Retina (tissue), 1 donor: ENCODE data around the gene ACOT8.
A peak's percentile ranks its signal among the peaks of the same experiment; 100 is the strongest.
"Not testable (repeated sequence)": the region's sequence is repeated elsewhere in the genome, so short reads cannot be mapped to it uniquely, and the experiment has no call there.

Experiments
- DNase-seq: peaks from one replicate; pipeline ENCODE4 v3.0.0-alpha.2; 2016

Gene ACOT8

GRCh38 chr20:45850926-45851325, 6.3 kb downstream of the ACOT8 start:
- DNase-seq, result no peak

- DNase-seq, result no peak
Measured at GRCh38 chr20:45850238-45850637, 7.0 kb downstream of the ACOT8 start.

- no peak for DNase-seq
Measured at GRCh38 chr20:45848969-45849582, 8.1 kb downstream of the ACOT8 start.

GRCh38 chr20:45848421-45848820, 8.8 kb downstream of the ACOT8 start:
- DNase-seq, result no peak

- no peak for DNase-seq
Measured at GRCh38 chr20:45845452-45845851, 11.7 kb downstream of the ACOT8 start.

- DNase-seq, result no peak
Measured at GRCh38 chr20:45843506-45843905, 13.7 kb downstream of the ACOT8 start.

GRCh38 chr20:45842169-45842812, 14.9 kb downstream of the ACOT8 start:
- no peak for DNase-seq

GRCh38 chr20:45841407-45842129, 15.6 kb downstream of the ACOT8 start:
- no peak for DNase-seq

- DNase-seq, result no peak
Measured at GRCh38 chr20:45840700-45841198, 16.4 kb downstream of the ACOT8 start.

GRCh38 chr20:45836841-45837240, 20.4 kb downstream of the ACOT8 start:
- no peak for DNase-seq

GRCh38 chr20:45835825-45836224, 21.4 kb downstream of the ACOT8 start:
- DNase-seq, result no peak

GRCh38 chr20:45835329-45835765, 21.8 kb downstream of the ACOT8 start:
- no peak for DNase-seq

GRCh38 chr20:45834797-45835161, 22.4 kb downstream of the ACOT8 start:
- DNase-seq, result no peak

- DNase-seq, result peak; percentile 92
Measured at GRCh38 chr20:45833883-45834796, 23.1 kb downstream of the ACOT8 start.

GRCh38 chr20:45833030-45833882, 23.9 kb downstream of the ACOT8 start, which contains the start of gene SNX21:
TSS of gene SNX21 (plus strand) at chr20:45833799. CDS start at chr20:45833920, 121 bp downstream.
- peak; percentile 91 for DNase-seq

GRCh38 chr20:45832619-45833018, 24.6 kb downstream of the ACOT8 start:
- no peak for DNase-seq

- not testable (repeated sequence) for DNase-seq
Measured at GRCh38 chr20:45829673-45830106, 27.5 kb downstream of the ACOT8 start.

GRCh38 chr20:45828589-45828988, 28.6 kb downstream of the ACOT8 start:
- DNase-seq, result no peak

- DNase-seq, result no peak
Measured at GRCh38 chr20:45827712-45828111, 29.5 kb downstream of the ACOT8 start.

- no peak for DNase-seq
Measured at GRCh38 chr20:45827030-45827652, 30.1 kb downstream of the ACOT8 start, which contains the start of gene TNNC2. TSS of gene TNNC2 (minus strand) at chr20:45827312. CDS start at chr20:45827248, 64 bp downstream.
